IMR-90 (cell line): ENCODE measurements around the gene SLC4A4.

Source experiments
- CEBPB ChIP-seq: IDR thresholded peaks from 2 replicates; pipeline ENCODE4 v1.6.1; 2012; ENCODE audit warnings: low read depth, low read length, improper control_type of control experiment
- MAFK ChIP-seq: IDR thresholded peaks from 2 replicates; pipeline ENCODE4 v1.6.1; 2012; ENCODE audit warnings: low read depth, low read length, improper control_type of control experiment
- MAZ ChIP-seq: IDR thresholded peaks from 2 replicates; pipeline ENCODE4 v1.6.1; 2012; ENCODE audit warnings: low read depth, mild to moderate bottlenecking, low read length, improper control_type of control experiment, moderate library complexity, borderline replicate concordance
- MXI1 ChIP-seq: IDR thresholded peaks from 2 replicates; pipeline ENCODE4 v1.6.1; 2012; ENCODE audit warnings: low read depth, mild to moderate bottlenecking, low read length, moderate library complexity, borderline replicate concordance
- NFE2L2 ChIP-seq: fragments of 150-350 bp; IDR thresholded peaks from 2 replicates; pipeline ENCODE4 v1.6.1; 2016; ENCODE audit warnings: low read depth, mild to moderate bottlenecking, low read length
- POLR2A ChIP-seq: IDR thresholded peaks from 2 replicates; pipeline ENCODE4 v1.6.1; 2012; ENCODE audit warnings: mild to moderate bottlenecking, low read depth, low read length
- RAD21 ChIP-seq: IDR thresholded peaks from 2 replicates; pipeline ENCODE4 v1.6.1; 2012; ENCODE audit warnings: low read length, improper control_type of control experiment
- RCOR1 ChIP-seq: IDR thresholded peaks from 2 replicates; pipeline ENCODE4 v1.6.1; 2012; ENCODE audit warnings: mild to moderate bottlenecking, low read length, improper control_type of control experiment; ENCODE audit not compliant: insufficient replicate concordance
- RFX5 ChIP-seq: IDR thresholded peaks from 2 replicates; pipeline ENCODE4 v1.8.0; 2012; ENCODE audit warnings: low read depth, mild to moderate bottlenecking, low read length, moderate library complexity
- SMC3 ChIP-seq: fragments of 150-350 bp; IDR thresholded peaks from 2 replicates; pipeline ENCODE4 v1.6.1; 2016; ENCODE audit warnings: low read depth, mild to moderate bottlenecking, antibody characterized with exemption, low read length, moderate library complexity
- TF ChIP-seq, protein P1 (sequence below): conservative IDR thresholded peaks from 2 replicates; pipeline ENCODE4 v1.5.1; 2012; ENCODE audit warnings: mild to moderate bottlenecking, low read depth, low read length, improper control_type of control experiment
- TF ChIP-seq, protein P2 (sequence below): fragments of 150-350 bp; IDR thresholded peaks from 2 replicates; pipeline ENCODE4 v1.6.1; 2017; ENCODE audit warnings: mild to moderate bottlenecking, antibody characterized with exemption, low read length, low read depth

DNA sequence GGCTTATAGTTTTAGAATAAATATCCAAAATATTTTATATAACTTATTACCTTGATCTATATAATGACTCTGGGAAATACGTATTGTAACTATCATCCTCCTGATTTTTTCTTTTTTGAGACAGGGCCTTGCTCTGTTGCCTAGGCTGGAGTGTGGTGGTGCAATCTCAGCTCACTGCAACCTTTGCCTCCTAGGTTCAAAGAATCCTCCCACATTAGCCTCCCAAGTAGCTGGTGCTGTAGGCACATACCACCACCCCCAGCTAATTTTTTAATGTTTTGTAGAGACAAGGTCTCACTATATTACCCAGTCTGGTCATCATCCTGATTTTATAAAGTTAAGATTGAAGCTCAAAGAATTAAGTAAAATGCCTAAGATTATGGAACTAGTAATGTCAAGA lies 193.6 kb downstream of the SLC4A4 start:
- TF ChIP-seq, protein P1, sequence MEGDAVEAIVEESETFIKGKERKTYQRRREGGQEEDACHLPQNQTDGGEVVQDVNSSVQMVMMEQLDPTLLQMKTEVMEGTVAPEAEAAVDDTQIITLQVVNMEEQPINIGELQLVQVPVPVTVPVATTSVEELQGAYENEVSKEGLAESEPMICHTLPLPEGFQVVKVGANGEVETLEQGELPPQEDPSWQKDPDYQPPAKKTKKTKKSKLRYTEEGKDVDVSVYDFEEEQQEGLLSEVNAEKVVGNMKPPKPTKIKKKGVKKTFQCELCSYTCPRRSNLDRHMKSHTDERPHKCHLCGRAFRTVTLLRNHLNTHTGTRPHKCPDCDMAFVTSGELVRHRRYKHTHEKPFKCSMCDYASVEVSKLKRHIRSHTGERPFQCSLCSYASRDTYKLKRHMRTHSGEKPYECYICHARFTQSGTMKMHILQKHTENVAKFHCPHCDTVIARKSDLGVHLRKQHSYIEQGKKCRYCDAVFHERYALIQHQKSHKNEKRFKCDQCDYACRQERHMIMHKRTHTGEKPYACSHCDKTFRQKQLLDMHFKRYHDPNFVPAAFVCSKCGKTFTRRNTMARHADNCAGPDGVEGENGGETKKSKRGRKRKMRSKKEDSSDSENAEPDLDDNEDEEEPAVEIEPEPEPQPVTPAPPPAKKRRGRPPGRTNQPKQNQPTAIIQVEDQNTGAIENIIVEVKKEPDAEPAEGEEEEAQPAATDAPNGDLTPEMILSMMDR, result no peak
- TF ChIP-seq, protein P2, sequence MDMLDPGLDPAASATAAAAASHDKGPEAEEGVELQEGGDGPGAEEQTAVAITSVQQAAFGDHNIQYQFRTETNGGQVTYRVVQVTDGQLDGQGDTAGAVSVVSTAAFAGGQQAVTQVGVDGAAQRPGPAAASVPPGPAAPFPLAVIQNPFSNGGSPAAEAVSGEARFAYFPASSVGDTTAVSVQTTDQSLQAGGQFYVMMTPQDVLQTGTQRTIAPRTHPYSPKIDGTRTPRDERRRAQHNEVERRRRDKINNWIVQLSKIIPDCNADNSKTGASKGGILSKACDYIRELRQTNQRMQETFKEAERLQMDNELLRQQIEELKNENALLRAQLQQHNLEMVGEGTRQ, result no peak
- TF ChIP-seq RAD21 (no peak), CEBPB (no peak), NFE2L2 (no peak), POLR2A (no peak), SMC3 (no peak), RCOR1 (no peak), MAZ (no peak), RFX5 (no peak), MAFK (no peak), MXI1 (no peak)
